Right lobe of liver (tissue), 6 donors: ENCODE data around the gene KCND2. TPM values are rescaled to one million over a fixed set of nuclear protein-coding genes. Genes with fewer than 3 reads are reported as not detected.

Experiments used
- ATAC-seq, 4 donors: fragments of 200-7000 bp; cut with Tn5 transposase; one replicate each; pipeline ENCODE4 v1.9.1; 2020; ENCODE audit warnings: mild to moderate bottlenecking in 4 of 4, moderate library complexity in 4 of 4
- DNase-seq, 3 donors: peaks; one replicate each; pipeline ENCODE4 v3.0.0-alpha.2; 2020
- H3K27ac ChIP-seq, 3 donors: fragments of 200-600 bp; one replicate each; pipeline ENCODE4 v1.8.0; 2022
- H3K27me3 ChIP-seq, 2 donors: fragments of 200-600 bp; one replicate each; pipeline ENCODE4 v1.8.0; 2022
- H3K36me3 ChIP-seq, 4 donors: fragments of 200-600 bp; sonication (generic) in 1 of 4; one replicate each; pipeline versions ENCODE4 v1.5.1 to v1.8.0; 2017 to 2022; ENCODE audit warnings: control low read depth in 1 of 4
- H3K4me1 ChIP-seq, 4 donors: fragments of 200-600 bp; sonication (generic) in 1 of 4; one replicate each; pipeline versions ENCODE4 v1.5.1 to v1.8.0; 2017 to 2022; ENCODE audit warnings: control low read depth in 1 of 4
- H3K4me3 ChIP-seq, 3 donors: fragments of 200-600 bp; one replicate each; pipeline ENCODE4 v1.8.0; 2022
- H3K9me3 ChIP-seq, 4 donors: fragments of 200-600 bp; sonication (generic) in 1 of 4; one replicate each; pipeline versions ENCODE4 v1.5.1 to v1.8.0; 2017 to 2022; ENCODE audit warnings: control low read depth in 1 of 4
- CTCF ChIP-seq, 4 donors: fragments of 200-600 bp in 3 of 4; fragments of 450-650 bp in 1 of 4; IDR thresholded peaks; one replicate each; pipeline versions ENCODE4 v1.5.1 to v1.8.0; 2016 to 2022; ENCODE audit warnings: antibody characterized with exemption in 4 of 4, mild to moderate bottlenecking in 2 of 4
- POLR2A ChIP-seq: fragments of 450-650 bp; IDR thresholded peaks from one replicate; pipeline ENCODE4 v1.6.1; 2017; ENCODE audit warnings: antibody characterized with exemption, mild to moderate bottlenecking
- WGBS: methylation state at CpG from one replicate; pipeline ENCODE4 v1.1.6; 2018; ENCODE audit warnings: low coverage, low lambda C conversion rate; ENCODE audit not compliant: insufficient coverage; ENCODE audit errors: missing lambda C conversion rate; 5-methylcytosine and 5-hydroxymethylcytosine counted together
- intact Hi-C, 2 donors: fragments of 100-400 bp; cut with DNase I; formaldehyde crosslinking; loops; one replicate each; pipeline versions ENCODE4 v1.11.2 to v1.14.1; 2022
- total RNA-seq, 6 experiments: library from RNA; depleted of rRNA in 2 of 6; stranded (reverse); fragments of >200 nt in 2 of 6; fragmentation: NEBNext Ultra II Directional in 3 of 6; extraction: Animal tissue kit (Norgen Biotek cat#: 25700) in 3 of 6; gene quantifications; one replicate each; pipeline versions ENCODE4 v1.1.0 to v1.2.4, GENCODE V29; 2016 to 2023
- donor health status: DM: no; HTN: yes; CAD: no.
- donor health status: DM: no; HTN: no; CAD: no.
- donor health status: DM: no; HTN: no; CAD: no.
- donor health status: DM: no; HTN: yes; CAD: no.
- donor health status: DM: no; HTN: yes; CAD: no.

The KCND2 gene
- total RNA-seq, 6 experiments from 2014 or later, result 0.04 to 0.49 TPM; not detected in 4

GRCh38 chr7:120480472-120480871 lies 207.5 kb downstream of the KCND2 start:
- H3K27me3 ChIP-seq, result no peaks in the 10 kb centered on the region
- DNase-seq, result no peak
- intact Hi-C loops, result no loop called here
- H3K27ac ChIP-seq, result no peak overlapping the region
- WGBS, result 75% methylated on average over 2 of the region's 2 CpGs
- no peaks in the 10 kb centered on the region for H3K36me3 ChIP-seq
- no peak overlapping the region for H3K4me3 ChIP-seq
- no peaks in the 10 kb centered on the region for H3K9me3 ChIP-seq
- no peaks in the 10 kb centered on the region for H3K4me1 ChIP-seq
- no peak for ATAC-seq
- TF ChIP-seq POLR2A (no peak), CTCF (IDR thresholded peaks at IDR 0.05) (no peak)

GRCh38 chr7:120480930-120481329 lies 208.0 kb downstream of the KCND2 start:
- no peaks in the 10 kb centered on the region for H3K36me3 ChIP-seq
- ATAC-seq (no peak), DNase-seq (no peak)
- H3K4me3 ChIP-seq, result no peak overlapping the region
- intact Hi-C loops, result no loop called here
- 60% methylated on average over 5 of the region's 5 CpGs for WGBS
- TF ChIP-seq CTCF (IDR thresholded peaks at IDR 0.05), result no peak
- no peaks in the 10 kb centered on the region for H3K27me3 ChIP-seq
- no peaks in the 10 kb centered on the region for H3K4me1 ChIP-seq
- no peaks in the 10 kb centered on the region for H3K9me3 ChIP-seq
- H3K27ac ChIP-seq, result no peak overlapping the region

- Histone ChIP-seq H3K27me3 (no peaks in the 10 kb centered on the region), H3K9me3 (no peaks in the 10 kb centered on the region), H3K27ac (no peak overlapping the region), H3K4me3 (no peak overlapping the region), H3K36me3 (no peaks in the 10 kb centered on the region), H3K4me1 (no peaks in the 10 kb centered on the region)
- DNase-seq (no peak), ATAC-seq (no peak)
- TF ChIP-seq CTCF (IDR thresholded peaks at IDR 0.05), result no peak
- 54% methylated on average over 1 of the region's 1 CpG for WGBS
- intact Hi-C loops, result no loop called here
Observed at GRCh38 chr7:120486164-120486563, 213.2 kb downstream of the KCND2 start.

- whole genome bisulfite sequencing, result 12% methylated on average over 1 of the region's 1 CpG
- Histone ChIP-seq H3K4me1 (no peaks in the 10 kb centered on the region), H3K4me3 (no peak overlapping the region), H3K36me3 (no peaks in the 10 kb centered on the region), H3K27ac (no peak overlapping the region), H3K27me3 (no peaks in the 10 kb centered on the region), H3K9me3 (no peaks in the 10 kb centered on the region)
- ATAC-seq, result no peak
- intact Hi-C loops, result no loop called here
- no peak for TF ChIP-seq CTCF (IDR thresholded peaks at IDR 0.05)
- TF ChIP-seq POLR2A, result no peak
- no peak for DNase-seq
Observed at GRCh38 chr7:120502132-120502531, 229.2 kb downstream of the KCND2 start.

GRCh38 chr7:120502825-120503224 lies 229.8 kb downstream of the KCND2 start:
- 58% methylated on average over 1 of the region's 1 CpG for WGBS
- Histone ChIP-seq H3K27ac (no peak overlapping the region), H3K36me3 (no peaks in the 10 kb centered on the region), H3K27me3 (no peaks in the 10 kb centered on the region), H3K4me1 (no peaks in the 10 kb centered on the region), H3K4me3 (no peak overlapping the region), H3K9me3 (no peaks in the 10 kb centered on the region)
- intact Hi-C loops, result no loop called here
- DNase-seq, result no peak
- ATAC-seq, result no peak
- TF ChIP-seq POLR2A (no peak), CTCF (IDR thresholded peaks at IDR 0.05) (no peak)
